HG03520 (cell line): ENCODE data around the gene RBM26.

Experiments used
- ATAC-seq: cut with Tn5 transposase; IDR thresholded peaks from one replicate; pipeline ENCODE4 v1.9.1; 2021; ENCODE audit warnings: mild to moderate bottlenecking, moderate library complexity; ENCODE audit not compliant: unreplicated experiment

The RBM26 gene

DNA sequence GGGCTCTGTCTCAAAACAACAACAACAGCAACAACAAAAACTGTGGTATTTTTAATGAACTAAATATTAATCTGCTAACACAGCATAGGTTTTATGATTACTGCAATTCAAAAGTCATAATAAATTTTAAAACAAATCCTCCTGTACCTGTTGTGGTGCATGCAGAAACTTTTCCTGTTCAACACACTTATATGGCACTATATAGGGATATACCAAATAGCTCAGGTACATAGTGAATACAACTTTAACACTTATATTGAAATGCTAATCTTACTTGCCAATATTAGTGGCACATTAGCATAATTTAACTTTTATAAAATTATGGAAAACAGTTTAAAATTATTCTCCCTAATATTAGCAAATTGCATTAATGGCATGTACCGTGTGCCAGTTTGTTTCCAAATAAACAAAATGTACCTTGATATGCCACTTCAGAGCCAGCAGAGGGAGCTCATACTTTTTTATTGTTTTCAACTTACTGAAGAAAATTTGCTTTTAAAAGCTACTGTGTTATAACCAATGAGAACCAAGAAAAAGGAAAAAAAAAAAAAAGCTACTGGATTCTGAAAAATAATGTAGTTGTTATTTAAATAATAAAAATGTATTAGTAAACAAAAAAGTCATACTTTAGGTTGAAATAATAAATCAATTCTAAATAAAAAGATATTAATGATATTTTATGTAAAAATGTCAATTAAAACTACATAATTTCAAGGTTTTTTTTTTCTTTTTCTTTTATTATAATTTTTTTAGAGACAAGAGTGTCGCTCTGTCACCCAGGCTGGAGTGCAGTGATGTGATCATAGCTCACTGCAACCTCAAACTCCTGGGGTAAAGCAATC, 18.0 kb upstream of the RBM26 start:
- peak; percentile 81 for ATAC-seq

DNA sequence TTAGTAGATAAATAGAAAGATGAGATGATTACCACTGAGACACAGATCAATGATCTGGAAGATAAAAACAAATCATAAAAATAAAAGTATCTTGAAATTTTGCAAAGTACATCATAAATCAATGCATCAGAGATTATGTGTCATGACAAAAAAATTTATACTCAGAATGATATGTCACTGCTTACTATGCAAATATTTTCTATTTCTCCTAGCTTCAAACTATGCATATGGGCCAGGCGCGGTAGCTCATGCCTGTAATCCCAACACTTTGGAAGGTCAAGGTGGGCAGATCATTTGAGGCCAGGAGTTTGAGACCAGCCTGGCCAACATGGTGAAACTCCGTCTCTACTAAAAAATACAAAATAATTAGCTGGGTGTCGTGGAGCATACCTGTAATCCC, 17.3 kb upstream of the RBM26 start:
- ATAC-seq: no peak

DNA sequence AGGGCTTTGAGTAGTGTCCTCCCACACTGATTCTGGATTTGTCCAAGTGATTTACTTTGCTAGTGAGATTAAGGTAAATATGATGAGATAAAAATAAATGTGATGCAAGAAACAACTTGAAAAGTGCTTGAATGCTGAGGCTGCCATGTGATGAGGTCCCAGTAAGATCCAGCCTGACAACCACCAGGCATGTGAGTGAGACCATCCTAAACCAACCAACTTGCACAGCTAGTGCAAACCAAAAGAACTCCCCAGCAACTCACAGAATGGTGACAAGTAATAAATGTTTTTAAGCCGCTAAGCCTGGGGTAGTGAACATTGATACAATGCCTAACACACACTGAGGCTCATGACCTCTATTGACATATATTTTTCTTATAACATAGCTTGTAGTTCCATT, 13.3 kb upstream of the RBM26 start:
- ATAC-seq: no peak

DNA sequence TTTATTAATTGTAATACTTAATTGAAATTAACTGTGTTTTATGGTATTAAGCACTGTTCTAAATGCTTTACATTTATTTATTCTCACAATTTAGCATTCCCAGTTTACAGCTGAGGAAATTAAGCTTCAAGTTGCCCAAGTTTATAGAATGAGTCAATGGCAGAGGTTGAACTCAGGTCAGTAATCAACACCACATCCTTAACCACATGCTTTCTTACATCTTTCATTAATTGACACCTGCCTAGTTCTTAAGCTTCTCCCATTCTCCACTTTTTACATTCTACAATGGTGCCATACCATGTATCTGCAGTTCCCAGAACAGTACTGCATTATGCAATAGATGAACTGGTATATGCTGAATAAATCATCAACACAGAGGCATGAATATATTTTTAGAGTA, 11.7 kb upstream of the RBM26 start:
- no peak for ATAC-seq

DNA sequence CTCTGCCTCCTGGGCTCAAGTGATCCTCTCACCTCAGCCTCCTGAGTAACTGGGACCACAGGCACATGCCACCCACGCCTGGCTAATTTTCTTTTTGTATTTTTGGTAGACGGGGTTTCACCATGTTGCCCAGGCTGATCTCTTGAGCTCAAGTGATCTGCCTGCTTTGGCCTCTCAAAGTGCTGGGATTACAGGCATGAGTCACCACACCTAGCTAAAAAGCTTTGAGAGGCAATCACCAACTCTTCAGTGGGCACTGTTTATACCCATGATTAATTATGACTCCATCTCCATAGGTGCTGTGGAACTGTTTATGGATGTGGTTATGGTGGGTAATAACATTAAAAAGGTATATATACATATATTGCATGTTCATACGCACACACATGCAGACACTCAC, 7.5 kb upstream of the RBM26 start:
- ATAC-seq: no peak

DNA sequence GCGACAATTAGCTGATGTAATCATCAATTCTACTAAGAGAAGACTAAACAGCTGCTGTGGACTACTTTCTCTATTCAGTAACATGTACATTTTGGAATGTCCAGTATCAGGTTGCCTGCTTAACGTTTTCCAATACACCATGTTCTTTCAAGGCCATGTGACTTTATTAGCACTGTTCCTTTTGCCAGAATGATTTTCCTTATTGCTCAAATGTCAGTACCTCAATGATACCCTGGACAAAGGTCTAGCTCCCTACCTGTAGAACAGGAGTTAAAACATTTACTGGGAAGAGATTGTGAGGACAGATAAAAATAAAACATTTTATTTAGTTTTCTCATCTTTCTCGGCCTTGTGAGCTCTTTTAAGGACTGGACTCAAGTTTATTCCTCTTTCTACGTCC, 3.8 kb upstream of the RBM26 start:
- no peak for ATAC-seq

DNA sequence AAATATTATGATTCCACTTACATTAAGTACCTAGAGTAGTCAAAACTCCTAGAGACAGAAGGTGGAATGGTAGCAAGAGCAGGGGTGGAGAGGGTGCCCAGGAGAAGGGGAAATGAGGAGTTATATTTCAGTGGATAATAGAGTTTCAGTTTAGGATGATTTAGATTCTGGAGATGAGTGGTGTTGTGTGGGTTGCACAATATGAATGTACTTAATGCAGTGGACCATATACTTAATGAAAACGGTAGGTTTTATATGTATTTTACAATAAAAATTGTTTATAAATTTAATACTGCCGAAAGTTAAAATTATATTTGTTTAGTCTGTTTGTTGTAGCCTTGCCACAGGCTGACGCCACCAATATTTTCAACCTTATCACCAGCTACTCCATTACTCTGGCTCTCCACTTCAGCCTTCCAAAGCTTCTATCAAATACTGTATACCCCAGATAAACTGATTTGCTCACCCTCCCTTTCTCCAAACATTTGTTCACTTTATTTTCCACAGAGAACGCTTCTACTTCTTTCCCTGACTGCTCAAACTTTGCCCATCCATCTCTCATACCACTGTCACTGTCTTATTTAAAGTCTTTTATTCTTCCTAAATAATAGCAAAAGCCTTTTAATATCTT, 1.4 kb upstream of the RBM26 start:
- ATAC-seq: no peak

DNA sequence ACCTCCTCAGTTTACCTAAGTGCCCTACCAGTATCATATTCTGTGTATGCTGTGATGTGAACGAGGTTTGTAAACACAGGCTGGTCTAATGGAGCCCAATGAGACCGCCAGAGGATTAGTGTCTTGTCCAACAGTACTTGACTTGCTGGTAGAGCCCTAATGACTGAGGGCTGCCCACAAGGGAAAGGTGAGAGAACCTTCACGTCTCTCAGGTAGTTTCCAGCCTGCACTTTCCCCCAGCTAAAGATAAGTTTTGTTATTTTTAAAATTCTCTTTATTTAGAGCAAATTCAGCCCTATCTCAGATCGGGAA, 498 bp upstream of the RBM26 start:
- ATAC-seq: peak; percentile 22

DNA sequence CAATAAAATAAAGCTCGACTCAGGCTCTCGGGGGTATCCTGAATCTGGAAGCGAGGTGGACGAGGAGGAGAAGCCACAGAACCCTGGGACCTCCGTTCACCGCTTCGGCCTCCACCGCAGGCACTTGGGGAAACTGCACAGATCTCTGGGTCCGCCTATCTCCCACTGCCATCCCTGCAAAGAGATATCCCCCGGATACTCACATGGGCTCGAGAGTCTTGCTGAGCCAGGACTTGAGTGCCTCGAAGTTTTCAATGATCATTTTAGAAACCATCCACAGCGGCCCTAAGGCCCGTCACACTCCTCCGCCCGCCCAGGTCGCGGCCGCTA, 589 bp downstream of the RBM26 start:
- peak; percentile 38 for ATAC-seq

DNA sequence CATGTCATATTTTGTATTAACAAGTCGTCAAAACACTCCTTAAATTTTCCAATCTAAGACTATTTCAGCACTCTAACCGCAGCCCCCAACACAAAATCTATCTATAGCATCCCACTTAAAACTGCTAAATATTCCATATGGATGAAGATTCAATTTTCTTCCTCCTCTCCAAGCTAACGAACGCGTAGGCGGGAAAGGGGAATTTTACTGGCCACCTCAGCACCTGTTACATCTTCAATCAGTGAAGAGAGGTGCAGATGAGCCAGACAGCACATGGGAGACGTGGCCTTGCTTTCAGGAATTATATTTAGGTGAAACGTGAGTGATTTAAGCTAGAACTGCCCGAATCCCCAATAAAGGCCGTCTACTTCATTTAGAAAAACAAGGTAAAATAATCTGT, 1.1 kb downstream of the RBM26 start:
- no peak for ATAC-seq

DNA sequence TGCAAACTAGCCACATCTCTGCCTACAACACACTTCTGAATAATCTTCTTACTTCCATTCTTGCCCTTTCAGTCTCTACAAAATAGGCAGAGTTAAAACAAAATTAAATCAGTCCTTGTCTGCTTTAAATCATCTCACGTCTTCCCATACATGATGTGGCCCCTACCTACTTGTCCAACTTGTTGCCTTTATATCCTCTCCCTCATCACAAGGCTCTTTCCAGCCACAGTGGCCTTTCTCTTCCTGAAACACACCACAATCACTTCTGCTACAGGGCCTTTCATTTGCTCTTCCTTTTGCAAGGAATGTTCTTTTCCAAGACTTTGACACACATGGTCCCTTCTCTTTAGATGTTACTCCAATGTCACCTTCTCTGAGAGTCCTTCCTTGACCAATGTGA, 1.7 kb downstream of the RBM26 start:
- ATAC-seq: no peak

DNA sequence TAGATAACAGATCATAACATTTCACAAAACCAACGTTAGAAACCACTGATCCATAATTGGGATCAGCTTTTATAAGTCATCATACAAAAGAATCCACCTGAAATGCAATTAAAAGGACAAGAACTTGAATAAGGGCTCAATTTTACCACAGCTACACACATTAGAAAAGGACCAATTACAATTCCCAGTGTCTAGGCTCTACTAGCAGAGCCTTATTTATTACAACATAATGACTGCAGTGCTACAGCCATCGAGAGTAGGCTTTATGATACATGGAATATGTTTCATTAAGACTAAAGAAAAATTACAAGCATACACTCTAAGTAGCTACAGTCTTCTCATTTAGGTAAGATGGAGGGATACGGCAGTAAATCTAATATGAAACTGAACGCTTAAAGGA, 2.9 kb downstream of the RBM26 start:
- no peak for ATAC-seq

DNA sequence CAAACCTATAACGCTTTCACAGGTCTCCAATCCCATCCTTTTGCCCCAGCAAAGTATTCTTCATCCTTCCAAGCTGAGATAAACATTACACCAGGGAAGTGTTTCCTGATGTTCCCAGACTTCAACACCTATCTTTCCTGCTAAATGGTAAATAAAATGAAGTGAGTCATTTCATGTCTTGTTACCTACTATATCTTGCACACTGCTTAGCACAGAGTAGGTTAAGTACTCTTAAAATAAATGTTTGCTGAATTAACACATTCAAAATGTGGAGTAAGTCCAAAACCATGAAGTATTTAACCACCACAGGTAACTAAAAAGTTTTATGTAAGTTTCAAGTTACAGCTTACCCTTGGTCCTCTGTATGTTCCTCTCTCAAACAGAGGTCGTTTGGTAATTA, 3.4 kb downstream of the RBM26 start:
- ATAC-seq: no peak

DNA sequence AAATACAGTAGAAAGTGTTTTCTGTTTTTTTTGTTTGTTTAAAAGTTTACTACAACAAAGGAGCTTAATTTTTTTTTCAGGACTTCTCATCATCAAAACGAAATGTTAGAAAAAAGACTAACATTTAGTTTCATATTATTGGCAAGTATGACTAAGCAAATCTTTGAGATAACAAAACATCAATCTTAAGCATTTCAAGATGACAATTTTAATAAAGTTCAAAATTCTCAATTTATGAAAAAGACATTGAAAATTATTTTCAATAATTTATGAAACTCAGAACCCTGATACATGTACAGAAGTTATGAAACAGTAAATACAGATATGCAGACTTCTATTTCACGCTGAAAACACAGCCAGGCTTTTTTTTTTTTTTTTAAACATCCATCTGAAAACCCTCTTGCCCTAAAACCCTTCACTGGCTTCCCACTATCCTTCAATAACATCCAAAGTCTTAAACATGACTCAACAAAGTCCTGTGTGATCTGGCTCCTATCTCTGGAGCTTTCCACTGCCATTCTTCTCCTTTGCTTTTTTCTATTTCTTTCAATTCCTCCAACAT, 3.9 kb downstream of the RBM26 start:
- ATAC-seq: no peak

DNA sequence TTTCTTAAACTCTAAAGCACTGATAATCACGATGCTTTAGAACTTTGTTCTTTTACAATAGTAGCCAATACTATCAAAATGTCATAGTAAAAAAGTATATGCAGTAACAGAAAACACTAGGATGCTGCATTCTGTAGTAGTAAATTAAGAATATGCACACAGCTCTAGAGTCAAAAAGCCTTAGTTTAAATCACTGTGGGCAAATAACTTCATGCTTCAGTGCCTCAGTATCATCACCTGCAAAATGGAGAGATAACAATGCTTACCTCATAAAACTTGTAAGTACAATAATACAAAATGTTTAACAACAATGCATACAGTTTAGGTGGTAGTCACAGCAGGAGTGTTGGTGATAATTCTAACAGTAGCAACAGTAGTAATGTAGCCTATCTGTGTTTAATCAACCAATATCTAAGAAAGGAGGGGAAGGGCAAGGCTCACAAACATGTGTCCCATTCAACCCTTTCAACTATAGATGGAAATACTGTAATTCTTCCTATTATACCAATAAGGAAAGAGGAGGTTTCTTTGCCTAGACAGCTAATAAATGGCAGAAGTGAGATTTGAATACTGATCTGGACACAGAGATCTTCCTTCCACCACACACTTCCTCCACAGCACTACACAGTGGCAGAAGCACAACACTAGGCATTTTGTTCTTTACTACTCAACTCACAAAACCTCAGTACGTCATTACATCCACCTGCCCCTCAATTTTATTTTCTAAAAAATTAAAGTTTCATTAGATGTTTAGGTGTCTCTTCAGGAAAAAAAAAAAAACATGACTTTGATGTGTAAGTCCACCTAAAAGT, 4.6 kb downstream of the RBM26 start:
- peak; percentile 32 for ATAC-seq

DNA sequence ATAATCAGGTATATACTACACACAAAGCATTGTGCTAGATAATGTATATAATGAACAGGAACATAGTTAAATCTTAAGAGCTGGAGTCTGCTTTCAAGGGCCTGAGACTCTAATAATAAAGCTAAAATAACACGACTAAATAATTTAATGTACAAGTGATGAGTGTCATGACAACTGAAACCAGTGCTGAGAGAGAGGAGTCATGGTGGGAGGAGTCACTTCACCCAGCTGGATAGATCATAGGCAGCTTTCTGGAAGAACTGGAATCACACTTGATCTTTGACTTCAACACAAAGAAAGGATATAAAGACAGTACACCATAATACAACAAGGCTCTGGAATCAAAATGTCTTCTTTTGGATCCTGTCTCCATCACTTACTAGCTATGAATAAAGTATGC, 7.1 kb downstream of the RBM26 start:
- ATAC-seq: no peak

DNA sequence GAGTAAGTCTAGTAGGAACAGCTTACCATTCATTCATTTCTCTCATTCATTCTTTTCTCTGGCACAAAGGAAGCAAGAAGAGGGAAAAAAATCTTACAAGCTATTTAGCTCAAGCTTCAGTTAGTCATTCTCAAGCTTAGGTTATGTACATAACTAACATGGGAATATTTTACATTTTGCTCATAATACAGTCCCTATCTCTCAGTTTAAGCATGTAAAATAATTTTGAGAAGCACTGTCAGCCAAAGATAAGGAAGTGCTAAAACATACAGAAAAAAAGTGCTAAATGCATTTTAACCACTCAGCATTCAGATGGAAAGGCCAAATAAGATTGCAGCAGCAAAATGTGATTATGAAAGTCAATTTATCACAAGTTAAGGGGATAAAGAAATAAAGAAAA, 7.9 kb downstream of the RBM26 start:
- no peak for ATAC-seq

DNA sequence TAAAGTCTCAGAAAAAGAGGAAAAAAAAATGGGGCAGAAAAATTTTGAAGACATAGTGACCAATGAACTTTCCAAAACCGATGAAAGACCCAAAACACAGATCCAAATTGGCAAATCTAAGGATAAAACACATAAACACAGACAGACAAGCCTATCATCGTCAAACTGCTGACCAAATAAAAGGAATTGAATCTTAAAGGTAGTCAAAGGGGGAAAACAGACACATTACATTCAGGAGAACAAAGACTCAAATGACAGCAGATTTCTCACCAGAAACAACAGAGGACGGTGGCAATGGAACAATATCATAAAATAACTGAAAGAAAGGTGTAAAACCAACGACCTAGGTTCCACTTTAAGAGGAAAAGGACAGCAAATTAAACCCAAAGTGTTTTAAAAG, 10.2 kb downstream of the RBM26 start:
- ATAC-seq: no peak

DNA sequence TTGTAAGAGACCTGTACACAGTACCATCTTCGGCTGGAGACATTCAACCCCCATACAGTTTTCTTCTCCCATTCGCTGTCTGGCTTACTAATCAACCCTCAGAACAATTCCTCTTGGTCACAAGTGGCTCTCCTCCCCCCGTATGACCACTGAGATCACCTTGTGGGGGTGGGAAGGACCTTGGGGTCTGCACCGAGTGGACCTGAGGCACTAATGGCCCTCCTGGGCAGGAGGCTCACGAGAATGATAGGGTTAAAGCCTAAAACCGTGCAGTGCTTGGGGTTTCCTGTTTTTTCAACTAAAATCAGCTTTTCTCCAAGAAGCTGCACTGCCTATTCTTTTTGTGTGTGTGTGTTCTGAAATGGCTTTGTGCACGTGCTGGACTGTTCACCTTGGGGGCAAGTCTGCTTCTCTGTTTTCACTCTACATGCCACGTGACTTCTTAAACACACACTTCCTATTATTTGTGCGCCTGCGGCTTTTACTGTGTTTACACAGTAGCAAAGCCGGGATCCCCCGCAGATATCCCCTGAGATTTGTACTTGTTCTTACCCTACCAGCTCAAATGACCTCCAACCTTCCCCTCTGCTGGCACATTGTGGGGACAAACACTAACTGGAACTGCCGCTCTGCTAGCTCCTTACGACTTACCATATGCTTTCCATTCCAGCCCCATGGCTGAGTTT, 12.3 kb downstream of the RBM26 start:
- ATAC-seq: peak; percentile 63

DNA sequence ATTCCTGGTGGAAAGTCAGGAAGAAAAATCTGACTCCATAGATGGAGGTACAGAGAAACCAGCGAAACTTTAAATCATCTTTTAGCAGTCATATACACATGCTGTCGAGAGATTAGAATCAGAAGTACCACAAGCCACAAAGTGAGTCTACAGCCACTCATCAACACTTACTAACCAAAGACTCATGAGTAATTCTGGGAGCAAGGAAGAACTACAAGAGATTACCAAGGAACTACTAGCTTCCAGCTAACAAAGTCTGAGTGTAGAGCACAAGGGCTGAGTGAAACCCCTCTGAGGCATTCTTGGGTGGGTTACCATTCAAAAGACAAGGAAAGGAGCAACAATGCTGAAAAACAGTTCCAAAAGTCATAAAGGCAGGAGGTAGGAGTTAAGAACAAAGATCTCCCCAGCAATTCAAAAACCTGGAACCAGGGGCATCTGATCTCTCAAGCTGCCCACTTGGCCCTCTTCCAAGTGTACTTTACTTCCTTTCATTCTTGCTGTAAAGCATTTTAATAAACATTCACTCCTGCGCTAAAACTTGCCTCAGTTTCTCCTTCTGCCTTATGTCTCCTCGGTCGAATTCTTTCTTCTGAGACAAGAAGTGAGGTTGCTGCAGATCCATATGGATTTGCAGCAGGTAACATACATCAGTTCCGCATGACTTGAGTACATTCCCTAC, 13.0 kb downstream of the RBM26 start:
- ATAC-seq: no peak

DNA sequence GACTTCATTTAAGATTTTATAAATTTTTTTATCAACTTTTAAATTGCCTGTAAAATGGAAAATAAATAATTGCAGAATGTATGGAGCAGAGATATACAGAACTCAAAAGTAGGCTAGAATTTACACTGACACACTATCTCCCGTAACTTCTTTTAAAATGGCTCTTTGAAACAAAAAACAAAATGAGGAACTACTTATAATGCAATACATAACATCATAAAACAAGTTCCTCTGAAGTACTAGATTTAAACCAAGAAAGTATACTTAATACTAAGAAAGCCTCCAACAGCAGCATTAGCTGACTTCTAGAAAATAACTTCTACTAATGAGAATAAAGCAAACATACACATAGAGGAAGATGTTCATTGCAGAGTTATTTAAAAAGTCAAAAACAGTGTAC, 17.0 kb downstream of the RBM26 start:
- no peak for ATAC-seq
